DMS 273 treated with DMSO at 0.1 percent for 48 hours (cell line): ENCODE measurements around the gene RANBP10.
"Not testable (repeated sequence)": the region's sequence is repeated elsewhere in the genome, so short reads cannot be mapped to it uniquely, and the experiment has no call there.

Experiments used
- DNase-seq: peaks from one replicate; lab custom pipeline; 2025; lab: John Stamatoyannopoulos, UW

Gene RANBP10

DNA sequence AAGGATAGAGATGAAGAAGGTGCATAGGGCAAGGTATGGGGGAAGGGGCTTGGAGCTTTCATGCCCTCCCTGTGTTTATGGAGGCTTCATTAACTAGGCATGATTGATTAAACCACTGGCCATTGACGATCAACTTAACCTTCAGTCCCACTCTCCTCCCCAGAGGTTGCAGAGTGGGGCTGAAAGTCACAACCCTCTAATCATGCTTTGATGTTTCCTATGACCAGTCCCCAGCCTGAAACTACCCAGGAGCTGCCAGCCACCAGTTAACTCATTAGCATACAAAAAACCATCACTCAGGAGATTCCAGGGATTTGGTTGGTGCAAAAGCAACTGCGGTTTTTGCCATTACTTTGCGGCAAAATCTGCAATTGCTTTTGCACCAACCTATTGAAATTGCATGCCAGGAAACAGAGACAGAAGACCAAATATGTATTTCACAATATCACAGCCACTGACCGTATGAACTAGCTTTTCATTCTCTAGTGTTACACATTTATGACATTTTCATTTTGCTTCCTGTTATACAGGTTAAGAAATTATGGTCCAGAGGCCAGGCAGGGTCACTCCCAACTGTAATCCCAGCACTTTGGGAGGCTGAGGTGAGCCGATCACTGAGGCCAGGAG lies 92.6 kb downstream of the RANBP10 start:
- DNase-seq, result no peak

GRCh38 chr16:67710607-67711006 lies 95.8 kb downstream of the RANBP10 start:
- DNase-seq, result no peak

DNA sequence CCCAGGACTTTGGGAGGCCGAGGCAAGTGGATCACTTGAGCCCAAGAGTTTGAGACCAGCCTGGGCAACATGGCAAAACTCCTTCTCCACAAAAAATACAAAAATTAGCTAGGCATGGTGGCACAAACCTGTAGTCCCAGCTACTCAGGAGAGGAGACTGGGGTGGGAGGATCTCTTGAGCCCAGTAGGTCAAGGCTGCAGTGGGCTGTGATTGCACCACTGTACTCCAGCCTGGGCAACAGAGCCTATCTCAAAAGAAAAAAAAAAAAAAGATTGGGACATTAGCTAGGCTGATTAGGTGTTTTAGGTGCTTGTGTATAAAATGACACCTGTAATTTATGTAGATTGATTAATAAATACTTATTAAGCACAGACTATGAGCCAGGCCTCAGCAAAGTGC lies 97.3 kb downstream of the RANBP10 start:
- no peak for DNase-seq

DNA sequence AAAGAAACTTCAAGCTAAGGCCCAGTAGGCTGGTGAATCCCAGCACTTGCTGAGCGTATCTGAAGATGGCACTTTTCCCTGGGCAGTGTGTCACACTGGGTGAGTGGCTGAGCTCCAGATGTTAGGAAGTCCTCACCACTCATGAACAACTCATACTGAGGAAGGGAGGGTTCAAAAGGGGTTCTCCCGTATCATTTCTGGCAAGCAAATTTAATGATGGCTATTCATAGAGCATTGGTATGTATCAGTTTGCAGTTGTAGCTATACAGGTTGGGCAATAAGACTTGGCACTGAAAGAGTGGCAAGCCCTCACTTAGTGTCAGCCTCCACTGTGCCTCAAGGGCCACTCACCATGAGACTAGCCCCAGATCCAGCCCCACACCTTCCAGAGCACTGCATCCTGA lies 98.0 kb downstream of the RANBP10 start:
- DNase-seq, result no peak

- no peak for DNase-seq
Measured at GRCh38 chr16:67707790-67708189, 98.6 kb downstream of the RANBP10 start.

GRCh38 chr16:67707210-67707609 lies 99.2 kb downstream of the RANBP10 start:
- no peak for DNase-seq

DNA sequence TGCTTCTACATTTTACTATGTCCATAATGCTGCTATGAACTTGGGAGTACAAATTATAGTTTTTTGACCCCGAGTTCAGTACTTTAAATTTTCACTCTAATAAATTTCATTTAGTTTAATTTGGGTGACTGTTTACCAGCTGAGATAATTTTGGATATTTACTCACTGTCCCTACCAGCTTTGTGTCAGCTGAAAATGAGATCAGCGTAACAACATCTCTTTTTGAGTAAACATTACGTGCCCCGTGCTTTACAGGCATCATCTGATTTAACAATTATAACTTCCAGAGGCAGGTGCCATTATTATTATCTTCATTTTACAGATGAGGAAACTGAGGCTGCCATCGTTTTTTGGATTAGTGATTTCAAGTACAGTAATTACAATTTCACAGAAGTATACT lies 102.2 kb downstream of the RANBP10 start:
- no peak for DNase-seq

DNA sequence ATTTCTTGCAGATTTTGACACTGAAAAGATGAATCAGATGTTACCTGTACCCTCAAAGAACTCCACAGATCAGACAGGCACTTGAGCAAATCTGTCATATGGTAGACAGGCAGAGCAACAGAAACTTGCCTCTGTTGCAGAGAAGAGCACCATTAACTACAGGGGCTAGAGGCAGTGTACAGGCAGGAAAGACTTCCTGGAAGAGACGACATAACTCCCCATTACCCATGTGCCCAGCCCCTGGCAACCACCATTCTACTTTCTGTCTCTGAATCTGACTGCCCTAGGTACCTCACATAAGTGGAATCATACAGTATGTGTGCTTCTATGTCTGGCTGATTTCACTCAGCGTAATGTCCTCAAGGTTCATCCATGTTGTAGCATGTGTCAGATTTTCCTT lies 102.7 kb downstream of the RANBP10 start:
- no peak for DNase-seq

GRCh38 chr16:67702130-67702529 lies 104.2 kb downstream of the RANBP10 start:
- no peak for DNase-seq

- no peak for DNase-seq
Measured at GRCh38 chr16:67701420-67701819, 104.9 kb downstream of the RANBP10 start.

DNA sequence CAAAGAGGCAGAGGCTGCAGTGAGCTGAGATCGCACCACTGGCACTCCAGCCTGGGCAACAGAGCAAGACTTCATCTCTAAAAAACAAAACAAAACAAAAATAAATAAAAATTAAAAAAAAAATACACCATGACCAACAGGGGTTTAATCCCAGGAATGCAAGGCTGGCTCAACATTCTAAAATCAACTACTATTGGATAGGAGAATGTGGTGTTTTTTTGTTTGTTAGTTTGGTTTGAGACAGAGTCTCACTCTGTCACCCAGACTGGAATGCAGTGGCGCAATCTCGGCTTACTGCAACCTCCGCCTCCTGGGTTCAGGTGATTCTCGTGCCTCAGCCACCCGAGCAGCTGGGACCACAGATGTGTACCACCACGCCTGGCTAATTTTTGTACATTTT lies 107.1 kb downstream of the RANBP10 start:
- DNase-seq, result no peak

- no peak for DNase-seq
Measured at GRCh38 chr16:67697422-67698185, 108.8 kb downstream of the RANBP10 start.

DNA sequence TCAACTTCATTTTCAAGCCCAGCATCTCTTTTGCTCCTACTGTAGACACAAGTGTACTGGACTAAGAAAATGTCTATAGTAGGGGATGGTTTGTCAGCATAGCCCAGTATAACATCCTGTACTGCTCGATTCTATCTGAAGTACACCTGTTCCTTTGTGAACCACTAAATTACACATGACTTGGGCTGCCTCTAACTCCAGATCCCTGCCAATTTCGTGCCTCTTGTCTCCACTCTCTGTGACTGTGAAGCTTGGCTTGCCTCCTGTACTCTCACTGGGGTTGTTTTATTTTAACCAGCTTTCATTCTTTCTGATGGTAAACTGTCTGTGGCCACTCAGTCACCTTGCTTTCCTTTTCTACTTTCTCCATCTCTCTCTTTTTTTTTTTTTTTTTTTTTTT lies 111.7 kb downstream of the RANBP10 start:
- DNase-seq, result no peak

GRCh38 chr16:67693517-67694285 lies 112.7 kb downstream of the RANBP10 start:
- not testable (repeated sequence) for DNase-seq

DNA sequence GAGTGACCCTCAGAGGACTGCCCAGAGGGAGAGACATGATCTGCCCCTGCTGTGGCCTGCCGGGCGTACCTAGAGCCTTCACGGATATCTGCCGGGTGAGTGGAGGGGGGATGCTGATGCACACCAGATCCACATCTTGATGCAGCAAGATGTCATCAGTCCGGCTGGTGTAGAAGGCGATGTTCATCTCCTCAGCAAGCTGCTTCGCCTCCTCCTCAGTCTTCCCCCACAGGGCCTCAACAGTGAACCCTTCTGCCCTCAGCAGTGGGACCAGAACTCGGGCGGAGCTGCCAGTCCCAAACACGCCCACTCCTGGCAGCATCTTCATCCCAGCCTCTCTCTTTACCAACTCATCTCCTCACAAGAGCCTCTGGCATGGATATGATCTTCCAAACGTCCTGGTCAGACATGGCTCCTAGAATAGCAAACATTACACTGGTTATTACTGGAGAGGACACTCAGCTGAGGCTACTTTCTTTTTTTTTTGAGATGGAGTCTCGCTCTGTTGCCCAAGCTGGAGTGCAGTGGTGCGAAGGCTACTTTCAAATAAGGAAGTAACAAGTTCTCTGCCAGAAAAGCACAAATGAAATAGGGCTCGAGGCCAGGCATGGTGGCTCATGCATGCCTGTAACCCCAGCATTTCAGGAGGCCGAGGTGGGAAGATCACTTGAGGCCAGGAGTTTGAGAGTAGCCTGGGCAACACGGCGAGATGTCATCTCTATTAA lies 120.8 kb downstream of the RANBP10 start:
- no peak for DNase-seq

- DNase-seq, result no peak
Measured at GRCh38 chr16:67683767-67684166, 122.6 kb downstream of the RANBP10 start.

DNA sequence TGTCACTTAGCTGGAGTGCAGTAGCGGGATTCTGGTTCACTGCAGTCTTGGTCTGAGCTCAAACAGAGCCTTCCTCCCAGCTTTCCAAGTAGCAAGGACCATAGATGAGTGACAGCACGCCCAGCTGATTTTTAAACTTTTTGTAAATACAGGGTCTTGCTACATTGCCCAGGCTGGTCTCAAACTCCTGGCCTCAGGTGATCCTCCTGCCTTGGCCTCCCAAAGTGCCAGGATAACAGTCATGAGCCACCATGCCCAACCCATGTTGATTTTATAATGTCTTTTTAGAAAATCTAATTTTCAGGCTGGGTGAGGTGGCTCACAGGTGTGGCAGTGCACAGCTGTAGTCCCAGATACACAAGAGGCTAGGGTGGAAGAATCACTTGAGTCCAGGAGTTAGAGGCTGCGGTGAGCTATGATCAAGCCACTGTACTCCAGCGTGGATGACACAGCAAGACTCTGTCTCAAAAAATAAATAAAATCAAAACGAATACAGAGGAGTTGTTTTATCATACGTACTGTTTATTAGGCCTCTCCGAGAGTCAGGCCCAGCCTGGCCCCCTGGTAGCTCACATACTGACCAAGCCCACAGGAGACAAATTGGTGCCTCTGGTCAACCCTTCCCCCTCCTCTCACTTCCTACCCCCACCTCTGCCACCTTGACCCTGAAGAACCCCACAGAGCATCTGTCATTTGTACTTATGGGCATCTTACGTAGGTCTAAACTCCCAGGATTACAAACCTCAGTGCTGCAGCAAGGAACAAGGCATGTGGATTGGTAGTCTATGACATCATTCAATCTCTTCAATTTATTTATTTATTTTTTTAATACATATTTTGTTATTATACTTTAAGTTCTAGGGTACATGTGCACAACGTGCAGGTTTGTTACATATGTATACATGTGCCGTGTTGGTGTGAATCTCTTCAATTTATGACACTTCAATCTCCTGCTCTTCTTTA lies 126.1 kb downstream of the RANBP10 start:
- DNase-seq, result no peak

DNA sequence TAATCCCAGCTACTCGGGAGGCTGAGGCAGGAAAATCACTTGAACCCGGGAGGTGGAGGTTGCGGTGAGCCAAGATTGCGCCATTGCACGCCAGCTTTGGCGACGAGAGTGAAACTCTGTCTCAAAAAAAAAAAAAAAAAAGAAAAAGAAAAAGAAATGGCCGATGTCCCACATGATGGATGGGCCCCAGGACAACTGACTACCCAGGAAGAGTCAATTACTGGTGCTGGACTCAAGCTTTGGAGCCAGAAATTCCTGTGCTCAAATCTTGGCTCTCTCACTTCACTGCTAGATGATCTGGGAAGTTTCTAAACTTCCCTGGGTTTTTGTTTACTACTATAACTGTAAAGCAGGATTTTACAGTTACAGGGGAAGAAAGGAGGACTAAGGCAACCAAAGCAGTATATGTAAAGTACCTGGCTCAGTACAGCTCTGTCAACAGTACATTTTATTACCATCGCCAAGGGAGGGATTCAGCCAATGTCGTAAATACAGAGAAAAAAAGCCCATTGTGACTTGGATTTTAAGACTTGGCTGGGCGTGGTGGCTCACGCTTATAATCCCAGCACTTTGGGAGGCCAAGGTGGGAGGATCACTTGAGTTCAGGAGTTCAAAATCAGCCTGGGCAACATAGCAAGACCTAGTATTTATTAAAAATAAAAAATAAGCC lies 127.9 kb downstream of the RANBP10 start:
- DNase-seq, result no peak

DNA sequence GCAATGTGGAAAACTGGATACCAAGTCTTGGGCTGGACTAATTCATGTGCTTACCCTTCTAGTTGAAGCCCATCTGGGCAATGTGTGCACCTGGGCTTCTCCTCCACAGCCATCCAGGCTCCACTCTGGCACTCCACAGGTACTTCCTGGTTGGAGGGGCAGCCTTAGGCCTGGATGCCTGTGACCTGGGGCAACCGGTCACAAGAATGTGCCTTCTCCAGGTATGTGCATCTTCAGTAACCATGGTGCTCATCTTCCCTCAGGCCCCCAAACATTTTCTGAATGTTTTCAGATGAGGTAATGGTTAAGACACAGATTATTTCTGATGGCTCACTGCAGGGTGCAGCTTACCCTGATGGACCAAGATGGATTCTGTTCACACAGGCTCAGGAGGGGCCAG lies 128.6 kb downstream of the RANBP10 start:
- no peak for DNase-seq

DNA sequence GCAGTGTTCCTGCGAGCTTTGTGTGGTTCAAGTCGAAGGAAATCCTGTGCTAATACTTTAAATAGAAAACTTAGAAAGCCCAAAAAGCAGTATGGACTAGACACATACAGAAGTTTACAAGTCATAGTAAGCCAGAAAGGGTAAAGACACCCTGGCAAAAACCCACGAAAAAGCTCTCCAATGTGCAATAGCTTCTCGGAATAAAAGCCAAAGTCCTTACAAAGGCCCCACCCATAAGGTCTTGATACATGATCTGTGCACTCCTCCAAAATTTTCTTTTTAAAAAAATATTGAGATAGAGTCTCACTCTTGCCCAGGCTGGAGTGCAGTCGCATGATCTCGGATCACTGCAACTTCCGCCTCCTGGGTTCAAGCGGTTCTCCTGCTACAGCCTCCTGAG lies 129.4 kb downstream of the RANBP10 start:
- DNase-seq, result no peak

DNA sequence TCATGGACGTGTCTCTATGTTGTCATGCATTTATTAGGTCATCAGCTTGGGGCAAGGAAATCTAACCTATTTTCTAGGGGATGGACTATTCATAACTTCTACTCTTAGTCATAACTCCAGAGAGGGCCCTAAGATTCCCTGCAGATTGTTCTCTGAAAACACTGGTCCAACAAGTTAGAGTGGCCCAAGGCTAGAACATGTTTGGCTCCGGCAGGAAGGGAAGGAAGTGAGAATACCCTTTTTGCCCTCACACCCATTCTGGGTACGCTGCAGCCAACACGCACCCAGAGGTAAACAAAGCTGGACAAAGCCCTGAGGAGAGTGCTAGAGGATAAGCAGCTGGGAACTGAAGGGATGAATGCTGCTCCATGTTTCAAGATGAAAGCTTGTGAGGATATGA lies 129.8 kb downstream of the RANBP10 start:
- DNase-seq, result no peak
